Panc1 (cell line): ENCODE data around the gene SIGLEC1.

Source experiments
- CTCF ChIP-seq: fragments of 450-650 bp; IDR thresholded peaks from 2 replicates; pipeline ENCODE4 v1.5.1; 2017; ENCODE audit warnings: mild to moderate bottlenecking
- POLR2AphosphoS5 ChIP-seq: IDR thresholded peaks from 2 replicates; pipeline ENCODE4 v1.6.1; 2012; ENCODE audit warnings: mild to moderate bottlenecking, low read depth, low read length, moderate library complexity
- SIN3A ChIP-seq: IDR thresholded peaks from 2 replicates; pipeline ENCODE4 v1.6.1; 2012; ENCODE audit warnings: low read depth, mild to moderate bottlenecking, low read length, moderate library complexity, borderline replicate concordance; ENCODE audit not compliant: insufficient read depth
- TCF7L2 ChIP-seq: IDR thresholded peaks from 2 replicates; pipeline ENCODE4 v1.6.1; 2011; ENCODE audit warnings: mild to moderate bottlenecking, low read depth, low read length, inconsistent platforms
- TF ChIP-seq, protein P1 (sequence below), 2 experiments: IDR thresholded peaks; 2 replicates each; pipeline ENCODE4 v1.6.1; 2011 to 2012; ENCODE audit warnings: low read depth in 2 of 2, control low read depth in 1 of 2, low read length in 1 of 2, mild to moderate bottlenecking in 1 of 2, moderate library complexity in 1 of 2; ENCODE audit not compliant: insufficient read depth in 1 of 2

DNA sequence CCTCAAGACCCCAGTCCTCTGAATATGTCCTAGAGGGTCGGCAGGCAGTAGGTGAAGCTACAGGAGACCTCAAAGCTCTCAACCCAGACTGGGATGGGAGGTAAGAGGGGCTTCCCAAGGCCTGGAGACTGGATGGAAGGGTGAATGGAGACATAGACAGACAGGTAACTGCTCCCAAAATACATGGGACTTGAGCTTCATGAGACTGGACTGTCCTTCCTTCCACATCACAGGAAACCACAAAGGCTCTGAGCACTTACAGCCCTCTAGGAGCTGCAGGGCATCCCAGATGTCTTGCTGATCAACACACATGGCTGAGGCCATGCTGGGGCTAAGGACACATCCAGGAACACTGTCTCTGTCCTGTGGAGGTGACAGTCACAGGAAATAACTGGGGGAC, 31.6 kb upstream of the SIGLEC1 start:
- TF ChIP-seq CTCF (no peak), POLR2AphosphoS5 (no peak), TCF7L2 (no peak), SIN3A (no peak)
- TF ChIP-seq, protein P1, sequence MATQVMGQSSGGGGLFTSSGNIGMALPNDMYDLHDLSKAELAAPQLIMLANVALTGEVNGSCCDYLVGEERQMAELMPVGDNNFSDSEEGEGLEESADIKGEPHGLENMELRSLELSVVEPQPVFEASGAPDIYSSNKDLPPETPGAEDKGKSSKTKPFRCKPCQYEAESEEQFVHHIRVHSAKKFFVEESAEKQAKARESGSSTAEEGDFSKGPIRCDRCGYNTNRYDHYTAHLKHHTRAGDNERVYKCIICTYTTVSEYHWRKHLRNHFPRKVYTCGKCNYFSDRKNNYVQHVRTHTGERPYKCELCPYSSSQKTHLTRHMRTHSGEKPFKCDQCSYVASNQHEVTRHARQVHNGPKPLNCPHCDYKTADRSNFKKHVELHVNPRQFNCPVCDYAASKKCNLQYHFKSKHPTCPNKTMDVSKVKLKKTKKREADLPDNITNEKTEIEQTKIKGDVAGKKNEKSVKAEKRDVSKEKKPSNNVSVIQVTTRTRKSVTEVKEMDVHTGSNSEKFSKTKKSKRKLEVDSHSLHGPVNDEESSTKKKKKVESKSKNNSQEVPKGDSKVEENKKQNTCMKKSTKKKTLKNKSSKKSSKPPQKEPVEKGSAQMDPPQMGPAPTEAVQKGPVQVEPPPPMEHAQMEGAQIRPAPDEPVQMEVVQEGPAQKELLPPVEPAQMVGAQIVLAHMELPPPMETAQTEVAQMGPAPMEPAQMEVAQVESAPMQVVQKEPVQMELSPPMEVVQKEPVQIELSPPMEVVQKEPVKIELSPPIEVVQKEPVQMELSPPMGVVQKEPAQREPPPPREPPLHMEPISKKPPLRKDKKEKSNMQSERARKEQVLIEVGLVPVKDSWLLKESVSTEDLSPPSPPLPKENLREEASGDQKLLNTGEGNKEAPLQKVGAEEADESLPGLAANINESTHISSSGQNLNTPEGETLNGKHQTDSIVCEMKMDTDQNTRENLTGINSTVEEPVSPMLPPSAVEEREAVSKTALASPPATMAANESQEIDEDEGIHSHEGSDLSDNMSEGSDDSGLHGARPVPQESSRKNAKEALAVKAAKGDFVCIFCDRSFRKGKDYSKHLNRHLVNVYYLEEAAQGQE (IDR thresholded peaks at IDR 0.05; ENCODE audit: insufficient read depth in 1 of 2, low read depth in 2 of 2, low read length in 1 of 2) = no peak
